ENCODE measurements around the gene KIAA0408. TPM values are rescaled to one million over a fixed set of nuclear protein-coding genes. Genes with fewer than 3 reads are reported as not detected.
A peak's percentile ranks its signal among the peaks of the same experiment; 100 is the strongest.
"Not testable (repeated sequence)": the region's sequence is repeated elsewhere in the genome, so short reads cannot be mapped to it uniquely, and the experiment has no call there.

KIAA0408 gene
- total RNA-seq, 2 experiments from 2014 or later, result 0.44 to 0.46 TPM

- intact Hi-C loops (cut with micrococcal nuclease; ENCODE audit: unreplicated experiment), result no loop called here
- no TSS peak for BruUV-seq (replicated peaks)
- no peaks in the 10 kb centered on the region for H3K9me3 ChIP-seq (ENCODE audit: low read length)
- TF ChIP-seq EZH2phosphoT487 (IDR thresholded peaks at IDR 0.05; ENCODE audit: borderline replicate concordance, low read depth, low read length) (no peak), CTCF (conservative IDR thresholded peaks at IDR 0.05; ENCODE audit: low read length) (no peak)
- no peak overlapping the region for H3K4me2 ChIP-seq (ENCODE audit: low read length)
- H3K36me3 ChIP-seq (ENCODE audit: insufficient read depth, low read length), result no peaks in the 10 kb centered on the region
- H3K27ac ChIP-seq (ENCODE audit: low read depth, low read length, poor library complexity, severe bottlenecking), result no peak overlapping the region
- H3K4me3 ChIP-seq (ENCODE audit: low read depth, low read length, poor library complexity, severe bottlenecking), result no peak overlapping the region
- no peak overlapping the region for H2AFZ ChIP-seq (ENCODE audit: low read length)
- H3K9me2 ChIP-seq (ENCODE audit: insufficient read depth, low read length), result no peaks in the 10 kb centered on the region
- DNase-seq (ENCODE audit: low spot score), result no peak
- no peaks in the 10 kb centered on the region for H3K4me1 ChIP-seq (ENCODE audit: insufficient read depth, low read length, poor library complexity, severe bottlenecking)
- POLR2A ChIA-PET, result interaction anchor here (0.9 kb wide), 1 partner anchor 40 kb away, joined by 4 read pairs; no protein-coding TSS in a partner anchor
- H4K20me1 ChIP-seq (ENCODE audit: insufficient read depth, low read length), result no peaks in the 10 kb centered on the region
- no peaks in the 10 kb centered on the region for H3K79me2 ChIP-seq (ENCODE audit: insufficient read depth, low read depth, low read length)
- CTCF ChIA-PET (ENCODE audit: unreplicated experiment), result no interaction called here
Measured at GRCh38 chr6:127423921-127424320, 35.3 kb downstream of the KIAA0408 start.

DNA sequence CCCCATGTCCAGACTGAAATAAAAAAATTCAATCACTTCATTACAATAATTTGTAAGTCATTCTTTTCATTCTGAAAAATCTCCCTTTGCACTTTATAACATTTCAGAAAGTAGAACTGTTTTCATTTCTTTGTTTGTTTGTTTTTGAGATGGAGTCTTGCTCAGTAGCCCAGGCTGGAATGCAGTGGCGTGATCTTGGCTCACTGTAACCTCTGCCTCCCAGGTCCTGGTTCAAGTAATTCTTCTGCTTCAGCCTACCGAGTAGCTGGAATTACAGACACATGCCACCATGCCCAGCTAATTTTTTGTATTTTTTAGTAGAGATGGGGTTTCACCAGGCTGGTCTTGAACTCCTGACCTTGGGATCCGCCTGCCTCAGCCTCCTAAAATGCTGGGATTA, 38.0 kb downstream of the KIAA0408 start:
- POLR2A ChIA-PET; H3K36me3 ChIP-seq (ENCODE audit: insufficient read depth, low read length); H3K4me1 ChIP-seq (ENCODE audit: insufficient read depth, low read length, poor library complexity, severe bottlenecking); H3K4me2 ChIP-seq (ENCODE audit: low read length); H3K9me2 ChIP-seq (ENCODE audit: insufficient read depth, low read length); H3K4me3 ChIP-seq (ENCODE audit: low read depth, low read length, poor library complexity, severe bottlenecking); H3K9me3 ChIP-seq (ENCODE audit: low read length); H3K79me2 ChIP-seq (ENCODE audit: insufficient read depth, low read depth, low read length); H3K27ac ChIP-seq (ENCODE audit: low read depth, low read length, poor library complexity, severe bottlenecking); DNase-seq (ENCODE audit: low spot score); H2AFZ ChIP-seq (ENCODE audit: low read length); BruUV-seq (replicated peaks); H4K20me1 ChIP-seq (ENCODE audit: insufficient read depth, low read length): not testable (repeated sequence)
- intact Hi-C loops (cut with micrococcal nuclease; ENCODE audit: unreplicated experiment), result loop anchor here (2.0 kb wide), 1 partner anchor 118 kb away; no protein-coding TSS in a partner anchor
- CTCF ChIA-PET (ENCODE audit: unreplicated experiment), result interaction anchor here (1.2 kb wide), 1 partner anchor 118 kb away, joined by 3 read pairs; no protein-coding TSS in a partner anchor

- no peaks in the 10 kb centered on the region for H3K4me1 ChIP-seq (ENCODE audit: insufficient read depth, low read length, poor library complexity, severe bottlenecking)
- CTCF ChIA-PET (ENCODE audit: unreplicated experiment), result interaction anchor here (1.2 kb wide), 1 partner anchor 117 kb away, joined by 3 read pairs; no protein-coding TSS in a partner anchor
- H4K20me1 ChIP-seq (ENCODE audit: insufficient read depth, low read length), result no peaks in the 10 kb centered on the region
- BruUV-seq (replicated peaks), result no TSS peak
- H3K4me3 ChIP-seq (ENCODE audit: low read depth, low read length, poor library complexity, severe bottlenecking), result no peak overlapping the region
- POLR2A ChIA-PET, result no interaction called here
- TF ChIP-seq EZH2phosphoT487 (IDR thresholded peaks at IDR 0.05; ENCODE audit: borderline replicate concordance, low read depth, low read length) (no peak), CTCF (conservative IDR thresholded peaks at IDR 0.05; ENCODE audit: low read length) (peak; percentile 70)
- H3K9me2 ChIP-seq (ENCODE audit: insufficient read depth, low read length), result no peaks in the 10 kb centered on the region
- no peak overlapping the region for H3K4me2 ChIP-seq (ENCODE audit: low read length)
- no peaks in the 10 kb centered on the region for H3K79me2 ChIP-seq (ENCODE audit: insufficient read depth, low read depth, low read length)
- intact Hi-C loops (cut with micrococcal nuclease; ENCODE audit: unreplicated experiment), result loop anchor here (2.0 kb wide), 1 partner anchor 118 kb away; no protein-coding TSS in a partner anchor
- no peak overlapping the region for H2AFZ ChIP-seq (ENCODE audit: low read length)
- no peaks in the 10 kb centered on the region for H3K9me3 ChIP-seq (ENCODE audit: low read length)
- H3K36me3 ChIP-seq (ENCODE audit: insufficient read depth, low read length), result no peaks in the 10 kb centered on the region
- no peak overlapping the region for H3K27ac ChIP-seq (ENCODE audit: low read depth, low read length, poor library complexity, severe bottlenecking)
- peak; percentile 42 for DNase-seq (ENCODE audit: low spot score)
Measured at GRCh38 chr6:127420556-127420955, 38.6 kb downstream of the KIAA0408 start.

All from OCI-LY7 (cell line).